ENCODE results near the gene PSMF1. TPM values are rescaled to one million over a fixed set of nuclear protein-coding genes. Genes with fewer than 3 reads are reported as not detected.

Gene PSMF1
- total RNA-seq, 1 donor from 2014 or later: 86.0 TPM

GRCh38 chr20:1171461-1172093, 53.2 kb downstream of the PSMF1 start:
- DNase-seq (ENCODE audit: low spot score in 2 of 2, unreplicated experiment in 2 of 2): peak in 1 of 2 experiments; percentile 71
- Mint-ChIP-seq H3K36me3 (peaks cover 40% of the 10 kb centered on the region), H3K27me3 (ENCODE audit: low read depth) (no peaks in the 10 kb centered on the region), H3K4me3 (no peak overlapping the region), H3K9me3 (no peaks in the 10 kb centered on the region), H3K4me1 (no peaks in the 10 kb centered on the region), H3K27ac (no peak overlapping the region)
- no peak for TF ChIP-seq CTCF (IDR thresholded peaks at IDR 0.05; ENCODE audit: unreplicated experiment)

- H3K4me1 Mint-ChIP-seq: no peaks in the 10 kb centered on the region
- TF ChIP-seq CTCF (IDR thresholded peaks at IDR 0.05; ENCODE audit: unreplicated experiment): no peak
- H3K36me3 Mint-ChIP-seq: peaks cover 20% of the 10 kb centered on the region
- no peak overlapping the region for H3K4me3 Mint-ChIP-seq
- DNase-seq (ENCODE audit: low spot score in 2 of 2, unreplicated experiment in 2 of 2): no peak
- H3K9me3 Mint-ChIP-seq: no peaks in the 10 kb centered on the region
- H3K27ac Mint-ChIP-seq: no peak overlapping the region
- H3K27me3 Mint-ChIP-seq (ENCODE audit: low read depth): no peaks in the 10 kb centered on the region
These were observed 55.3 kb downstream of the PSMF1 start for GRCh38 chr20:1173698-1174097.

- no peak for TF ChIP-seq CTCF (IDR thresholded peaks at IDR 0.05; ENCODE audit: unreplicated experiment)
- no peak for DNase-seq (ENCODE audit: low spot score in 2 of 2, unreplicated experiment in 2 of 2)
- Mint-ChIP-seq H3K27me3 (ENCODE audit: low read depth) (no peaks in the 10 kb centered on the region), H3K4me3 (no peak overlapping the region), H3K4me1 (no peaks in the 10 kb centered on the region), H3K36me3 (peaks cover 16% of the 10 kb centered on the region), H3K9me3 (no peaks in the 10 kb centered on the region), H3K27ac (no peak overlapping the region)
These were observed 56.4 kb downstream of the PSMF1 start for GRCh38 chr20:1174787-1175186.

GRCh38 chr20:1177680-1178079, 59.3 kb downstream of the PSMF1 start:
- H3K27ac Mint-ChIP-seq: no peak overlapping the region

GRCh38 chr20:1178103-1178502, 59.7 kb downstream of the PSMF1 start:
- peaks cover 9% of the 10 kb centered on the region for H3K36me3 Mint-ChIP-seq
- H3K27me3 Mint-ChIP-seq (ENCODE audit: low read depth): peaks cover 17% of the 10 kb centered on the region
- H3K4me3 Mint-ChIP-seq: no peak overlapping the region
- H3K9me3 Mint-ChIP-seq: no peaks in the 10 kb centered on the region
- DNase-seq (ENCODE audit: low spot score in 2 of 2, unreplicated experiment in 2 of 2): no peak
- H3K27ac Mint-ChIP-seq: no peak overlapping the region
- H3K4me1 Mint-ChIP-seq: no peaks in the 10 kb centered on the region
- TF ChIP-seq CTCF (IDR thresholded peaks at IDR 0.05; ENCODE audit: unreplicated experiment): no peak

More at GRCh38 chr20:1177680-1178079, 59.3 kb downstream of the PSMF1 start:
- no peak overlapping the region for H3K4me3 Mint-ChIP-seq
- H3K36me3 Mint-ChIP-seq: peaks cover 9% of the 10 kb centered on the region
- no peaks in the 10 kb centered on the region for H3K4me1 Mint-ChIP-seq
- peaks cover 12% of the 10 kb centered on the region for H3K27me3 Mint-ChIP-seq (ENCODE audit: low read depth)
- TF ChIP-seq CTCF (IDR thresholded peaks at IDR 0.05; ENCODE audit: unreplicated experiment): no peak
- no peak for DNase-seq (ENCODE audit: low spot score in 2 of 2, unreplicated experiment in 2 of 2)
- no peaks in the 10 kb centered on the region for H3K9me3 Mint-ChIP-seq
